Measurements from ENCODE around the gene BTG4.

Gene BTG4

DNA sequence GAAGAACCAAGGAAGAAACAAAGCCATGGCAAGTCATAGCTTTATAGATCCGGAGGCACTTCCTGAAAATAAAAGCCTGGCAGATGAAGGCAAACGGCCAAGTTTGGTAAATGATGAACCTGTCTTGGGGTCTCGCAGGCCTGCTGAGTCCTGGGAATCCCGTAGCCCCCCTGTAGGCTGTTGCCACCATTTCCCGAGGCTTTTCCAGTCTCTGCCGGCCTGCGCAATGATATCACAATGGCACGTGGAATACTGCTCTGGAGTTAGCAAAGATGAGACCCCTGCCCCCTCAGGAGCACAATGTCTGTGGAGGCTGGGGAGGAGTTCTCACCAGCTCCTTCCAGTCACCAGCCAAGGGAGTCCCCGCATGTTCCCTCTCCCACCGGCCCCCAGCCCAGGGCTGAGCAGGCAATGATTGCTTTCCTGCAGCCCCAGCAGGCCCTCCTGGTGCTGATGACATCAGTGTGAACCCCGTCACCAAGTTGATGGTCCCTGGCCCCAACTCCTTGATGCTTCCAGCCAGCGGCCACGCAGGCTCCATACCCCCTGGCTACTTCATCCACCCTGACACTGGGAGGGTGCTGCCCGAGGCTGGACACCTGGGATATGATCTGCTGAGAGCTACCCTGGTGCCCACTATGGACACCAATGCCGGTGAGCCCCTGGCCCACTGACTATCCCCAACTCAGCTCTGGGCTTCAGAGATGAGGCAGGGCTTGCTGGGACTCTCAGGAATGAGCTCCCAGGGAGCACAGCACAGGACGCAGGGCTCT lies 55.9 kb downstream of the BTG4 start:
- TF ChIP-seq CREB1 (IDR thresholded peaks at IDR 0.05; ENCODE audit: low read depth) (no peak), YY1 (IDR thresholded peaks at IDR 0.05; ENCODE audit: low read depth) (no peak)
- TF ChIP-seq, protein P1, sequence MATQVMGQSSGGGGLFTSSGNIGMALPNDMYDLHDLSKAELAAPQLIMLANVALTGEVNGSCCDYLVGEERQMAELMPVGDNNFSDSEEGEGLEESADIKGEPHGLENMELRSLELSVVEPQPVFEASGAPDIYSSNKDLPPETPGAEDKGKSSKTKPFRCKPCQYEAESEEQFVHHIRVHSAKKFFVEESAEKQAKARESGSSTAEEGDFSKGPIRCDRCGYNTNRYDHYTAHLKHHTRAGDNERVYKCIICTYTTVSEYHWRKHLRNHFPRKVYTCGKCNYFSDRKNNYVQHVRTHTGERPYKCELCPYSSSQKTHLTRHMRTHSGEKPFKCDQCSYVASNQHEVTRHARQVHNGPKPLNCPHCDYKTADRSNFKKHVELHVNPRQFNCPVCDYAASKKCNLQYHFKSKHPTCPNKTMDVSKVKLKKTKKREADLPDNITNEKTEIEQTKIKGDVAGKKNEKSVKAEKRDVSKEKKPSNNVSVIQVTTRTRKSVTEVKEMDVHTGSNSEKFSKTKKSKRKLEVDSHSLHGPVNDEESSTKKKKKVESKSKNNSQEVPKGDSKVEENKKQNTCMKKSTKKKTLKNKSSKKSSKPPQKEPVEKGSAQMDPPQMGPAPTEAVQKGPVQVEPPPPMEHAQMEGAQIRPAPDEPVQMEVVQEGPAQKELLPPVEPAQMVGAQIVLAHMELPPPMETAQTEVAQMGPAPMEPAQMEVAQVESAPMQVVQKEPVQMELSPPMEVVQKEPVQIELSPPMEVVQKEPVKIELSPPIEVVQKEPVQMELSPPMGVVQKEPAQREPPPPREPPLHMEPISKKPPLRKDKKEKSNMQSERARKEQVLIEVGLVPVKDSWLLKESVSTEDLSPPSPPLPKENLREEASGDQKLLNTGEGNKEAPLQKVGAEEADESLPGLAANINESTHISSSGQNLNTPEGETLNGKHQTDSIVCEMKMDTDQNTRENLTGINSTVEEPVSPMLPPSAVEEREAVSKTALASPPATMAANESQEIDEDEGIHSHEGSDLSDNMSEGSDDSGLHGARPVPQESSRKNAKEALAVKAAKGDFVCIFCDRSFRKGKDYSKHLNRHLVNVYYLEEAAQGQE (IDR thresholded peaks at IDR 0.05; ENCODE audit: low read depth), result no peak

DNA sequence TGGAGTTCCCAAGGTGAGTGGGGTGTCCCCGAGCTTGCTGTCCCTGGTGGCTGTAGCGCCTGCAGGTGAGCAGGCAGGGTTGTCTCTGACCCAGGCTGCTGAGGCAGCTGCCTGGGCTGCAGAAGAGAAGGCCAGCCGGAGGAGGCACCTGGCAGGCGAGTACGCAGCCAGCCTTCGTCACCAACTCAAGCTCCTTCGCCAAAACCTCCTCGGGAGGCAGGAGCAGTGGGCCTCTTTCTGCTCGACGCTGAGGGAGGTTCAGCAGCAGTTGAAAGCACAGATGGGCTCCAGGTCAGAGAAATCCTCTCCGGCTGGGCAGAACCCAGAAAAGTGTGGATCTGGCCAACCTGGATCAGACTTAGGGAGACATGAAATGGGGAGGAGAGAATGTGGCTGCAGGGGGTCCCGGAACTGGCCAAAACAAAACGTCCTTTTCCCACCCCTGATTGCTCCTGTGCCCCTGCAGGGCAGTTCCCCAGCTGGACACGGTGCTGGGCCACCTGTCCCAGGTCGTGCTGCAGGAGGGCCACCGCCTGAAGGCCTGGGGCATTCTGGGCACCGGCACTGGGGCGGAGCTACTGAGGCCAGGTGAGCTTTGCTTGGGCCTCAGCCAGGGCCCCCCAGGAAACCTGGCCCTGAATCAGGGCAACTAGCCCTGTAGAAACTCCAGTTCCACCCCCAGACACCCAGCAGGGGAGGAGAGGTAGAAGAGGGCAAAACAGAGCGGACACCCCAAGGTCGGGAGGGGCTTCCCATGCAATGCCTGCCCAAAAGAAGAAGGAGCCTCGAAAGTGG lies 56.7 kb downstream of the BTG4 start:
- TF ChIP-seq TCF12 (IDR thresholded peaks at IDR 0.05; ENCODE audit: low read depth) (no peak), NFIC (IDR thresholded peaks at IDR 0.05) (0 out of 2 replicates have a peak, but pooled peaks have one; percentile 22)

DNA sequence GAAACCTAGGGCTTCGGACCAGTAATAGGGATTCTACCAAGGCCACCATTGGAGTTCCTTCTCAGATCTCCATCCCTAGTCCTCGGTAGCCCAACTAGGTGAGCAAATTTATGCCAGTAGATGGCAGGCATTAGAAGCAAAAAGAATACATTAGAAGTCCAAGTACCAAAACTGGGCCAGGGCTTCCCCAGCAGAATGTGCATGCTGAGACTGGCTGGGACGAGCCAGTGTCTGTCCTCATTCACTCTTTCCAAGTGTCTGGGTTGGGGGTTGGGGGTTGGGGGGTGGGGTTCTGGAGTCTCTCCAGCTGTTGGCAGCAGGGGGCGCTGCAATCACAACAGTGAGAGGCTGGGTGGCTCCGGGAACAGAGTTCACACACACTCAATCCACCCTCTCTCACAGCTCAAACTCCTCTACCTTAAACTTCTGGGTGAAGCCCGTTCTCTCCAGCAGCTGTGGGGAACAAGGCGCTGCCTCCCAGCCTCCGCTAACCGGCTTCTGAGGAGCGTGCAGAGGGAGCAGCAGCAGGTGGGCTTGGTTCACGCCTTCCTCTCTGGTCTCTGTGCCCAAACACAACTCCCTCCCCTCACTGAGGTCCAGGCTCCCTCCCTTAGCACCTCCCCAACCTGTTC lies 57.5 kb downstream of the BTG4 start:
- TF ChIP-seq EP300 (IDR thresholded peaks at IDR 0.05; ENCODE audit: borderline replicate concordance) (no peak), RAD21 (IDR thresholded peaks at IDR 0.05; ENCODE audit: low read depth) (peak; percentile 63), CREB1 (IDR thresholded peaks at IDR 0.05; ENCODE audit: low read depth) (no peak), YY1 (IDR thresholded peaks at IDR 0.05; ENCODE audit: low read depth) (no peak), TCF12 (IDR thresholded peaks at IDR 0.05; ENCODE audit: low read depth) (no peak)
- TF ChIP-seq, protein P2, sequence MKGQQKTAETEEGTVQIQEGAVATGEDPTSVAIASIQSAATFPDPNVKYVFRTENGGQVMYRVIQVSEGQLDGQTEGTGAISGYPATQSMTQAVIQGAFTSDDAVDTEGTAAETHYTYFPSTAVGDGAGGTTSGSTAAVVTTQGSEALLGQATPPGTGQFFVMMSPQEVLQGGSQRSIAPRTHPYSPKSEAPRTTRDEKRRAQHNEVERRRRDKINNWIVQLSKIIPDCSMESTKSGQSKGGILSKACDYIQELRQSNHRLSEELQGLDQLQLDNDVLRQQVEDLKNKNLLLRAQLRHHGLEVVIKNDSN (IDR thresholded peaks at IDR 0.05), result no peak

DNA sequence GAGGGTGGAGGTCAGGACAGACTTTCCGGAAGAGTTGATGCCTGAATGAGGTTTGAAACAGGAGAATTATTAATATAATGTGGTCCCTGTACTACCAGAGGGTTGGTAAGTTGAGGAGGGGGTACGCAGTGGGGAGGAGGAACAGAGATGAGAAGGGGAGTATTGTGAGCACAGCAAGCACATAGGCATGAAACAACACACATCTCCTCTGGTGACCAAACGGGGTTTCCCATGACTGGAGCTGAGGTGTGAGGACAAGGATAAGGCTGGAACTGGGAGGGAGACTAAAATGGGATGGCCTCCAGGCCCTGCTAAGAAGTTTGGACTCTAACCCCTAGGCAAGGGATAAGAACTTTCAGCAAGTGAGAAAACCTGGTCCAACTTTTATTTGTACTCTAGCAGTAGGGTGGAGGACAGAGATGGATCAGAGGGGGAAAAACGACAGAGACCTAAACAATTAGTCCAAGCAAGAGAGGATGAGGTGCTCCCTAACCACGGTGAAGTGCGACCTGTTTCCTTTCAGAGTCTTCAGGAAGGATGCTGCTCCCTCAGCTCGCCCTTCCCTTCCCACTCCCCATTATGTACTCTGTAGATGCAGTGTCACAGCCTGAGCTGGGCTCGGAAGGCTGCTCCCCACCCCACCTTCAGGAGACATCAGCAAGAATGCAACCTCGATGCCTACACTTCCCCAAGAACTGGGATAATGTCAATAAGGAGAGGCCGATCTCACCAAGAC lies 59.2 kb downstream of the BTG4 start:
- TF ChIP-seq, protein P1 (IDR thresholded peaks at IDR 0.05; ENCODE audit: low read depth), result no peak
- TF ChIP-seq TEAD4 (IDR thresholded peaks at IDR 0.05) (no peak), ZBTB7A (IDR thresholded peaks at IDR 0.05; ENCODE audit: low read depth) (no peak), CREB1 (IDR thresholded peaks at IDR 0.05; ENCODE audit: low read depth) (no peak), EP300 (IDR thresholded peaks at IDR 0.05; ENCODE audit: borderline replicate concordance) (no peak), FOXM1 (IDR thresholded peaks at IDR 0.05; ENCODE audit: borderline replicate concordance, low read depth) (no peak), CEBPB (IDR thresholded peaks at IDR 0.05) (no peak), NFIC (IDR thresholded peaks at IDR 0.05) (no peak), EGR1 (IDR thresholded peaks at IDR 0.05) (no peak), YY1 (IDR thresholded peaks at IDR 0.05; ENCODE audit: low read depth) (no peak), RAD21 (IDR thresholded peaks at IDR 0.05; ENCODE audit: low read depth) (no peak), TAF1 (IDR thresholded peaks at IDR 0.05; ENCODE audit: low read depth) (no peak), TCF12 (IDR thresholded peaks at IDR 0.05; ENCODE audit: low read depth) (no peak)
- TF ChIP-seq, protein P2 (IDR thresholded peaks at IDR 0.05), result no peak
- TF ChIP-seq, protein P3, sequence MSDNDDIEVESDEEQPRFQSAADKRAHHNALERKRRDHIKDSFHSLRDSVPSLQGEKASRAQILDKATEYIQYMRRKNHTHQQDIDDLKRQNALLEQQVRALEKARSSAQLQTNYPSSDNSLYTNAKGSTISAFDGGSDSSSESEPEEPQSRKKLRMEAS (IDR thresholded peaks at IDR 0.05), result no peak

DNA sequence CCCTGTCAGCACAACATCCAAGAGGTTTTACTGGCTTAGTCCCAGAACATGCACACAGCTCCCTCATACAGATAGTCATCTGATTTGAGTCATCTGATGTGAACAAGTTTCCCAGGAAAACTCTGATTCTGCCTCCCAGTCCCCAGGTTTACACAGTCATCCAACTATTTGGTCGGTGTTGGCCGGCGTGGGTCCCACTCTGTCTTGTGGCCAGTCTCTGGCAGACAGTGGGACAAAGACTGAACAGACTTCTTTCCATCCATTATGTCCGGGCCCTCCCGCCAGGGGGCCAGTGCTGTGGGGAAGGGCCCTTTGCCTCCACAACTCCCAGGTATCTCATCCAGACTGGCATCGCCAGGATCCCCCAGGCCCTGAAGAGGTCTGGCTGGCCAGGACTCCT lies 60.0 kb downstream of the BTG4 start:
- TF ChIP-seq TEAD4 (IDR thresholded peaks at IDR 0.05) (no peak), ZBTB7A (IDR thresholded peaks at IDR 0.05; ENCODE audit: low read depth) (no peak), EP300 (IDR thresholded peaks at IDR 0.05; ENCODE audit: borderline replicate concordance) (no peak)
- TF ChIP-seq, protein P2 (IDR thresholded peaks at IDR 0.05), result no peak
